Smooth muscle cell (in vitro differentiated cells): ENCODE results near the gene KLHL41. TPM values are rescaled to one million over a fixed set of nuclear protein-coding genes. Genes with fewer than 3 reads are reported as not detected.
"Not testable (repeated sequence)": the region's sequence is repeated elsewhere in the genome, so short reads cannot be mapped to it uniquely, and the experiment has no call there.

Experiments used
- DNase-seq: peaks from one replicate; lab custom pipeline; 2025; ENCODE audit not compliant: unreplicated experiment; lab: John Stamatoyannopoulos, UW
- H2AFZ ChIP-seq: fragments of 200-600 bp; sonication (generic); 2 replicates; pipeline ENCODE4 v1.6.0; 2016; ENCODE audit warnings: antibody characterized with exemption, low read depth, mild to moderate bottlenecking
- H3F3A ChIP-seq: fragments of 200-600 bp; sonication (generic); 2 replicates; pipeline ENCODE4 v1.6.0; 2017; ENCODE audit warnings: antibody characterized with exemption, low read depth
- H3K27ac ChIP-seq: fragments of 200-600 bp; sonication (generic); 2 replicates; pipeline ENCODE4 v1.5.1; 2016; ENCODE audit warnings: low read depth, mild to moderate bottlenecking
- H3K27me3 ChIP-seq: fragments of 200-600 bp; sonication (generic); 2 replicates; pipeline ENCODE4 v1.6.1; 2016; ENCODE audit warnings: low read depth, mild to moderate bottlenecking
- H3K36me3 ChIP-seq: fragments of 200-600 bp; sonication (generic); 2 replicates; pipeline ENCODE4 v1.5.1; 2016; ENCODE audit warnings: low read depth
- H3K4me1 ChIP-seq: fragments of 200-600 bp; sonication (generic); 2 replicates; pipeline ENCODE4 v1.5.1; 2016; ENCODE audit warnings: low read depth
- H3K4me2 ChIP-seq: fragments of 200-600 bp; sonication (generic); 2 replicates; pipeline ENCODE4 v1.6.0; 2016; ENCODE audit warnings: mild to moderate bottlenecking
- H3K4me3 ChIP-seq: fragments of 200-600 bp; sonication (generic); 2 replicates; pipeline ENCODE4 v1.5.1; 2016; ENCODE audit warnings: mild to moderate bottlenecking
- H3K79me2 ChIP-seq: fragments of 200-600 bp; sonication (generic); 2 replicates; pipeline ENCODE4 v1.6.0; 2016; ENCODE audit warnings: low read depth, mild to moderate bottlenecking
- H3K9ac ChIP-seq: fragments of 200-600 bp; sonication (generic); 2 replicates; pipeline ENCODE4 v1.6.0; 2016; ENCODE audit warnings: low read depth
- H3K9me3 ChIP-seq: fragments of 200-600 bp; sonication (generic); replicated peaks from 2 replicates; pipeline ENCODE4 v1.5.1; 2016; ENCODE audit warnings: low read depth
- H4K20me1 ChIP-seq: fragments of 200-600 bp; sonication (generic); 2 replicates; pipeline ENCODE4 v1.6.0; 2016; ENCODE audit warnings: low read depth
- CTCF ChIP-seq: fragments of 200-600 bp; sonication (generic); IDR thresholded peaks from 2 replicates; pipeline ENCODE4 v1.5.1; 2017; ENCODE audit warnings: borderline replicate concordance, mild to moderate bottlenecking, antibody characterized with exemption; ENCODE audit not compliant: insufficient read depth, poor library complexity, severe bottlenecking
- WGBS: methylation state at CpG from one replicate; pipeline ENCODE4 v1.1.7; 2016; ENCODE audit warnings: low lambda C conversion rate; 5-methylcytosine and 5-hydroxymethylcytosine counted together
- polyA plus RNA-seq: library from polyadenylated mRNA; unstranded; fragments of >200 nt; fragmentation: Nextera tagmentation; extraction: Ambion mirVana; gene quantifications from 2 replicates; pipeline ENCODE4 v1.2.1, GENCODE V29; 2016
- total RNA-seq: library from RNA; depleted of rRNA; stranded (reverse); fragments of >200 nt; gene quantifications from 2 replicates; pipeline ENCODE4 v1.2.3, GENCODE V29; 2014

Gene KLHL41
- total and polyA plus RNA-seq, 2 experiments from 2014 or later, result not detected

GRCh38 chr2:169565686-169566085 is 56.2 kb downstream of the KLHL41 start:
- WGBS, result 97% methylated on average over 1 of the region's 1 CpG

GRCh38 chr2:169569948-169570347 is 60.4 kb downstream of the KLHL41 start:
- Histone ChIP-seq H3K36me3 (no peaks in the 10 kb centered on the region), H3K9me3 (no peaks in the 10 kb centered on the region), H3K4me2 (no peak overlapping the region), H3K4me1 (peaks cover 14% of the 10 kb centered on the region), H3F3A (no peaks in the 10 kb centered on the region), H3K79me2 (peaks cover 48% of the 10 kb centered on the region), H3K27ac (no peak overlapping the region), H3K9ac (no peak overlapping the region), H4K20me1 (no peaks in the 10 kb centered on the region), H3K27me3 (no peaks in the 10 kb centered on the region), H2AFZ (no peak overlapping the region), H3K4me3 (no peak overlapping the region)
- no peak for DNase-seq
- no peak for TF ChIP-seq CTCF
- 86% methylated on average over 2 of the region's 2 CpGs for WGBS

More at GRCh38 chr2:169565686-169566085, 56.2 kb downstream of the KLHL41 start:
- no peak for DNase-seq
- Histone ChIP-seq H2AFZ (no peak overlapping the region), H3K9me3 (no peaks in the 10 kb centered on the region), H3F3A (no peaks in the 10 kb centered on the region), H3K36me3 (no peaks in the 10 kb centered on the region), H3K4me1 (no peaks in the 10 kb centered on the region), H3K79me2 (peaks cover 20% of the 10 kb centered on the region), H4K20me1 (no peaks in the 10 kb centered on the region), H3K27me3 (no peaks in the 10 kb centered on the region), H3K4me3 (no peak overlapping the region), H3K27ac (no peak overlapping the region), H3K9ac (no peak overlapping the region), H3K4me2 (no peak overlapping the region)
- TF ChIP-seq CTCF, result no peak

GRCh38 chr2:169570752-169571151 is 61.2 kb downstream of the KLHL41 start:
- WGBS, result 92% methylated on average over 4 of the region's 4 CpGs
- not testable (repeated sequence) for H2AFZ ChIP-seq, H3K4me2 ChIP-seq, H4K20me1 ChIP-seq, H3F3A ChIP-seq, H3K27ac ChIP-seq, H3K36me3 ChIP-seq, H3K9ac ChIP-seq, H3K9me3 ChIP-seq, H3K27me3 ChIP-seq, H3K4me3 ChIP-seq, DNase-seq
- Histone ChIP-seq H3K4me1 (peaks cover 14% of the 10 kb centered on the region), H3K79me2 (peaks cover 48% of the 10 kb centered on the region)

- Histone ChIP-seq H3K27me3 (no peaks in the 10 kb centered on the region), H3K9ac (no peak overlapping the region), H3K27ac (no peak overlapping the region), H3K4me1 (peaks cover 14% of the 10 kb centered on the region), H3K9me3 (no peaks in the 10 kb centered on the region), H3K79me2 (peaks cover 48% of the 10 kb centered on the region), H2AFZ (no peak overlapping the region), H3K4me2 (no peak overlapping the region), H4K20me1 (no peaks in the 10 kb centered on the region), H3K36me3 (no peaks in the 10 kb centered on the region), H3K4me3 (peak overlapping the region; percentile 69), H3F3A (no peaks in the 10 kb centered on the region)
- WGBS, result 97% methylated on average over 3 of the region's 3 CpGs
- DNase-seq, result no peak
- no peak for TF ChIP-seq CTCF
Observed at GRCh38 chr2:169571571-169571970, 62.1 kb downstream of the KLHL41 start.
